ENCODE data around the gene SLC25A22. TPM values are rescaled to one million over a fixed set of nuclear protein-coding genes. Genes with fewer than 3 reads are reported as not detected.
A peak's percentile ranks its signal among the peaks of the same experiment; 100 is the strongest.

The SLC25A22 gene
- total RNA-seq, 1 donor from 2014 or later = 14.7 TPM

GRCh38 chr11:834371-835316, 36.6 kb upstream of the SLC25A22 start:
- FAIRE-seq = no peak
- DNase-seq (ENCODE audit: low spot score in 2 of 2) = peak in 1 of 2 donors; percentile 73

GRCh38 chr11:833849-834311, 35.8 kb upstream of the SLC25A22 start:
- DNase-seq (ENCODE audit: low spot score in 2 of 2) (no peak), FAIRE-seq (no peak)

GRCh38 chr11:833114-833791, 35.2 kb upstream of the SLC25A22 start:
- DNase-seq (ENCODE audit: low spot score in 2 of 2) (no peak), FAIRE-seq (no peak)

- DNase-seq (ENCODE audit: low spot score in 2 of 2) (peak in 1 of 2 donors; percentile 66), FAIRE-seq (no peak)
Measured at GRCh38 chr11:832529-833113, 34.5 kb upstream of the SLC25A22 start, which contains the start of gene CD151. Gene CD151 (plus strand): TSS chr11:832952. CDS start chr11:836070, 3,118 bp downstream.

- DNase-seq (ENCODE audit: low spot score in 2 of 2) = no peak
- no peak for FAIRE-seq
Measured at GRCh38 chr11:831961-832528, 34.0 kb upstream of the SLC25A22 start.

- FAIRE-seq (no peak), DNase-seq (ENCODE audit: low spot score in 2 of 2) (no peak)
Measured at GRCh38 chr11:831118-831864, 33.2 kb upstream of the SLC25A22 start.

- DNase-seq (ENCODE audit: low spot score in 2 of 2) (peak in 1 of 2 donors; percentile 58), FAIRE-seq (no peak)
Measured at GRCh38 chr11:830295-831117, 32.4 kb upstream of the SLC25A22 start.

- DNase-seq (ENCODE audit: low spot score in 2 of 2) = no peak
- FAIRE-seq = no peak
Measured at GRCh38 chr11:829847-830294, 31.8 kb upstream of the SLC25A22 start.

GRCh38 chr11:829176-829846, 31.2 kb upstream of the SLC25A22 start:
- DNase-seq (ENCODE audit: low spot score in 2 of 2) (no peak), FAIRE-seq (no peak)

GRCh38 chr11:828506-829175, 30.6 kb upstream of the SLC25A22 start:
- FAIRE-seq = no peak
- DNase-seq (ENCODE audit: low spot score in 2 of 2) = no peak

GRCh38 chr11:827897-828192, 29.8 kb upstream of the SLC25A22 start, which contains the start of gene CRACR2B:
Gene CRACR2B (plus strand): TSS chr11:827919. CDS start chr11:828608, 689 bp downstream.
- DNase-seq (ENCODE audit: low spot score in 2 of 2) (no peak), FAIRE-seq (no peak)

- no peak for FAIRE-seq
- no peak for DNase-seq (ENCODE audit: low spot score in 2 of 2)
Measured at GRCh38 chr11:827146-827896, 29.2 kb upstream of the SLC25A22 start.

GRCh38 chr11:826836-827145, 28.7 kb upstream of the SLC25A22 start:
- no peak for DNase-seq (ENCODE audit: low spot score in 2 of 2)
- FAIRE-seq = no peak

GRCh38 chr11:826227-826621, 28.1 kb upstream of the SLC25A22 start:
- FAIRE-seq (no peak), DNase-seq (ENCODE audit: low spot score in 2 of 2) (no peak)

- FAIRE-seq (no peak), DNase-seq (ENCODE audit: low spot score in 2 of 2) (no peak)
Measured at GRCh38 chr11:825366-826226, 27.5 kb upstream of the SLC25A22 start.

GRCh38 chr11:824942-825341, 26.9 kb upstream of the SLC25A22 start:
- FAIRE-seq = no peak
- DNase-seq (ENCODE audit: low spot score in 2 of 2) = no peak
